ENCODE measurements around the gene PARD3.
"Not testable (repeated sequence)": the region's sequence is repeated elsewhere in the genome, so short reads cannot be mapped to it uniquely, and the experiment has no call there.

The PARD3 gene

GRCh38 chr10:34759161-34759836, 55.8 kb downstream of the PARD3 start:
- H3K4me3 ChIP-seq (ENCODE audit: insufficient read depth, low read depth, low read length, poor library complexity, severe bottlenecking) = no peak overlapping the region
- no peaks in the 10 kb centered on the region for H3K36me3 ChIP-seq (ENCODE audit: control insufficient read depth, insufficient read depth, low read length)
- no peaks in the 10 kb centered on the region for H3K9me3 ChIP-seq (ENCODE audit: control insufficient read depth, low read length)
- no peaks in the 10 kb centered on the region for H3K27me3 ChIP-seq (replicated peaks; ENCODE audit: control insufficient read depth, insufficient read depth, low read length, poor library complexity, severe bottlenecking)
- H3K4me1 ChIP-seq (ENCODE audit: control insufficient read depth, insufficient read depth, low read length, poor library complexity, severe bottlenecking) = no peaks in the 10 kb centered on the region
- H3K27ac ChIP-seq (ENCODE audit: insufficient read depth, low read length, poor library complexity, severe bottlenecking) = no peak overlapping the region
- no peak for DNase-seq

GRCh38 chr10:34758447-34758996, 56.6 kb downstream of the PARD3 start:
- no peak for DNase-seq
- Histone ChIP-seq H3K27ac (ENCODE audit: insufficient read depth, low read length, poor library complexity, severe bottlenecking) (no peak overlapping the region), H3K4me3 (ENCODE audit: insufficient read depth, low read depth, low read length, poor library complexity, severe bottlenecking) (no peak overlapping the region), H3K9me3 (ENCODE audit: control insufficient read depth, low read length) (no peaks in the 10 kb centered on the region), H3K27me3 (replicated peaks; ENCODE audit: control insufficient read depth, insufficient read depth, low read length, poor library complexity, severe bottlenecking) (no peaks in the 10 kb centered on the region), H3K36me3 (ENCODE audit: control insufficient read depth, insufficient read depth, low read length) (no peaks in the 10 kb centered on the region), H3K4me1 (ENCODE audit: control insufficient read depth, insufficient read depth, low read length, poor library complexity, severe bottlenecking) (no peaks in the 10 kb centered on the region)

- Histone ChIP-seq H3K36me3 (ENCODE audit: control insufficient read depth, insufficient read depth, low read length) (no peaks in the 10 kb centered on the region), H3K9me3 (ENCODE audit: control insufficient read depth, low read length) (no peaks in the 10 kb centered on the region), H3K4me1 (ENCODE audit: control insufficient read depth, insufficient read depth, low read length, poor library complexity, severe bottlenecking) (no peaks in the 10 kb centered on the region), H3K4me3 (ENCODE audit: insufficient read depth, low read depth, low read length, poor library complexity, severe bottlenecking) (no peak overlapping the region), H3K27me3 (replicated peaks; ENCODE audit: control insufficient read depth, insufficient read depth, low read length, poor library complexity, severe bottlenecking) (no peaks in the 10 kb centered on the region), H3K27ac (ENCODE audit: insufficient read depth, low read length, poor library complexity, severe bottlenecking) (no peak overlapping the region)
- no peak for DNase-seq
These were observed 57.2 kb downstream of the PARD3 start for GRCh38 chr10:34757933-34758332.

GRCh38 chr10:34757181-34757580, 57.9 kb downstream of the PARD3 start:
- not testable (repeated sequence) for DNase-seq; H3K27ac ChIP-seq (ENCODE audit: insufficient read depth, low read length, poor library complexity, severe bottlenecking); H3K27me3 ChIP-seq (replicated peaks; ENCODE audit: control insufficient read depth, insufficient read depth, low read length, poor library complexity, severe bottlenecking); H3K4me1 ChIP-seq (ENCODE audit: control insufficient read depth, insufficient read depth, low read length, poor library complexity, severe bottlenecking); H3K4me3 ChIP-seq (ENCODE audit: insufficient read depth, low read depth, low read length, poor library complexity, severe bottlenecking); H3K9me3 ChIP-seq (ENCODE audit: control insufficient read depth, low read length); H3K36me3 ChIP-seq (ENCODE audit: control insufficient read depth, insufficient read depth, low read length)

- Histone ChIP-seq H3K4me1 (ENCODE audit: control insufficient read depth, insufficient read depth, low read length, poor library complexity, severe bottlenecking) (no peaks in the 10 kb centered on the region), H3K36me3 (ENCODE audit: control insufficient read depth, insufficient read depth, low read length) (no peaks in the 10 kb centered on the region), H3K27ac (ENCODE audit: insufficient read depth, low read length, poor library complexity, severe bottlenecking) (no peak overlapping the region), H3K27me3 (replicated peaks; ENCODE audit: control insufficient read depth, insufficient read depth, low read length, poor library complexity, severe bottlenecking) (no peaks in the 10 kb centered on the region), H3K9me3 (ENCODE audit: control insufficient read depth, low read length) (no peaks in the 10 kb centered on the region), H3K4me3 (ENCODE audit: insufficient read depth, low read depth, low read length, poor library complexity, severe bottlenecking) (no peak overlapping the region)
- no peak for DNase-seq
These were observed 58.5 kb downstream of the PARD3 start for GRCh38 chr10:34756584-34756983.

GRCh38 chr10:34753014-34753757, 61.9 kb downstream of the PARD3 start:
- Histone ChIP-seq H3K36me3 (ENCODE audit: control insufficient read depth, insufficient read depth, low read length) (no peaks in the 10 kb centered on the region), H3K4me1 (ENCODE audit: control insufficient read depth, insufficient read depth, low read length, poor library complexity, severe bottlenecking) (no peaks in the 10 kb centered on the region), H3K27me3 (replicated peaks; ENCODE audit: control insufficient read depth, insufficient read depth, low read length, poor library complexity, severe bottlenecking) (no peaks in the 10 kb centered on the region), H3K27ac (ENCODE audit: insufficient read depth, low read length, poor library complexity, severe bottlenecking) (no peak overlapping the region), H3K4me3 (ENCODE audit: insufficient read depth, low read depth, low read length, poor library complexity, severe bottlenecking) (no peak overlapping the region), H3K9me3 (ENCODE audit: control insufficient read depth, low read length) (no peaks in the 10 kb centered on the region)
- no peak for DNase-seq

GRCh38 chr10:34751272-34751671, 63.8 kb downstream of the PARD3 start:
- no peak for DNase-seq
- no peak overlapping the region for H3K4me3 ChIP-seq (ENCODE audit: insufficient read depth, low read depth, low read length, poor library complexity, severe bottlenecking)
- H3K27ac ChIP-seq (ENCODE audit: insufficient read depth, low read length, poor library complexity, severe bottlenecking) = no peak overlapping the region
- H3K9me3 ChIP-seq (ENCODE audit: control insufficient read depth, low read length) = no peaks in the 10 kb centered on the region
- no peaks in the 10 kb centered on the region for H3K4me1 ChIP-seq (ENCODE audit: control insufficient read depth, insufficient read depth, low read length, poor library complexity, severe bottlenecking)
- no peaks in the 10 kb centered on the region for H3K27me3 ChIP-seq (replicated peaks; ENCODE audit: control insufficient read depth, insufficient read depth, low read length, poor library complexity, severe bottlenecking)
- H3K36me3 ChIP-seq (ENCODE audit: control insufficient read depth, insufficient read depth, low read length) = no peaks in the 10 kb centered on the region

- not testable (repeated sequence) for H3K4me1 ChIP-seq (ENCODE audit: control insufficient read depth, insufficient read depth, low read length, poor library complexity, severe bottlenecking); H3K4me3 ChIP-seq (ENCODE audit: insufficient read depth, low read depth, low read length, poor library complexity, severe bottlenecking); H3K27ac ChIP-seq (ENCODE audit: insufficient read depth, low read length, poor library complexity, severe bottlenecking); H3K36me3 ChIP-seq (ENCODE audit: control insufficient read depth, insufficient read depth, low read length); H3K27me3 ChIP-seq (replicated peaks; ENCODE audit: control insufficient read depth, insufficient read depth, low read length, poor library complexity, severe bottlenecking); DNase-seq; H3K9me3 ChIP-seq (ENCODE audit: control insufficient read depth, low read length)
These were observed 64.3 kb downstream of the PARD3 start for GRCh38 chr10:34750795-34751194.

- Histone ChIP-seq H3K27ac (ENCODE audit: insufficient read depth, low read length, poor library complexity, severe bottlenecking) (no peak overlapping the region), H3K4me1 (ENCODE audit: control insufficient read depth, insufficient read depth, low read length, poor library complexity, severe bottlenecking) (no peaks in the 10 kb centered on the region), H3K36me3 (ENCODE audit: control insufficient read depth, insufficient read depth, low read length) (no peaks in the 10 kb centered on the region), H3K9me3 (ENCODE audit: control insufficient read depth, low read length) (no peaks in the 10 kb centered on the region), H3K4me3 (ENCODE audit: insufficient read depth, low read depth, low read length, poor library complexity, severe bottlenecking) (no peak overlapping the region), H3K27me3 (replicated peaks; ENCODE audit: control insufficient read depth, insufficient read depth, low read length, poor library complexity, severe bottlenecking) (no peaks in the 10 kb centered on the region)
- no peak for DNase-seq
These were observed 66.3 kb downstream of the PARD3 start for GRCh38 chr10:34748767-34749166.

- H3K9me3 ChIP-seq (ENCODE audit: control insufficient read depth, low read length) = no peaks in the 10 kb centered on the region
These were observed 66.7 kb downstream of the PARD3 start for GRCh38 chr10:34748357-34748756.

More at GRCh38 chr10:34748357-34748756, 66.7 kb downstream of the PARD3 start:
- Histone ChIP-seq H3K4me1 (ENCODE audit: control insufficient read depth, insufficient read depth, low read length, poor library complexity, severe bottlenecking) (no peaks in the 10 kb centered on the region), H3K27me3 (replicated peaks; ENCODE audit: control insufficient read depth, insufficient read depth, low read length, poor library complexity, severe bottlenecking) (no peaks in the 10 kb centered on the region), H3K27ac (ENCODE audit: insufficient read depth, low read length, poor library complexity, severe bottlenecking) (no peak overlapping the region), H3K36me3 (ENCODE audit: control insufficient read depth, insufficient read depth, low read length) (no peaks in the 10 kb centered on the region), H3K4me3 (ENCODE audit: insufficient read depth, low read depth, low read length, poor library complexity, severe bottlenecking) (no peak overlapping the region)
- DNase-seq = no peak
